NCI-H69 (cell line): ENCODE results near the gene ZMIZ1.

Source experiments
- DNase-seq: peaks from one replicate; lab custom pipeline; 2025; lab: John Stamatoyannopoulos, UW

Gene ZMIZ1

DNA sequence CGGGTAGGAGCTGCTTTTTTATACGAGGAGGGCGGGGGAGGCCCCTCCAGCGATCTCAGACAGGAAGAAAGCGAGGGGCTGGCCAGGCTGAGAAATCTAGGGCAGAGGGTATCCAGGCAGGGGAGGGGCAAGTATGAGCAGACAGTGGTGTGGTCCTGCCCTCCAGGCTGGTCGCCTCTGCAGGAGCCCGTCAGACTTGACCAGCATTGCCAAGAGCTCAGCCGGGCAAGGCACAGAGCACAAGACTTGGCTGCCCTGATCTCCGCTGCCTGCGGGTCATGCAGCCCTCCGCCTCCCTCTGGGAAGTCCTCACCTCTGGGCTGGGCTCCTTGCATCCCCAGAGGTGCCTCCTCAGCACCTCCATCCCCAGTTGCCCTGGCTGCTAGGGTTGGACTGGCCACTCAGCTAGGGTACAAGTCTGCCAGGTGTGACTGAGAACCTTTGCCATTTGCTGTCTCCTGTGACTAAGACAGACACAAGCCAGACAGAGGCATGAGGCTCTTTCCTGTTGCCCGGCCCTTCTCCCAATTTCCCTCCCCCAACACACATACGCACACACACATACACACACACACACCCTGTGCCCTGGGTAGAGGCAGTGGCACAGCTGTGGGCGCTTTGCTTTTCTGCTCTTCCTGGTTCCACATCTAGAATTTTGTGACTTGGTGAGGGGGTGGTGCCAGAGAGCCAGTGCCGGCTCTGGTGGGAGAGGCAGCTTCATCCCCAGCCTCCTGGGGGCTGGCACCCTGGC lies 219.4 kb downstream of the ZMIZ1 start:
- DNase-seq, result no peak

DNA sequence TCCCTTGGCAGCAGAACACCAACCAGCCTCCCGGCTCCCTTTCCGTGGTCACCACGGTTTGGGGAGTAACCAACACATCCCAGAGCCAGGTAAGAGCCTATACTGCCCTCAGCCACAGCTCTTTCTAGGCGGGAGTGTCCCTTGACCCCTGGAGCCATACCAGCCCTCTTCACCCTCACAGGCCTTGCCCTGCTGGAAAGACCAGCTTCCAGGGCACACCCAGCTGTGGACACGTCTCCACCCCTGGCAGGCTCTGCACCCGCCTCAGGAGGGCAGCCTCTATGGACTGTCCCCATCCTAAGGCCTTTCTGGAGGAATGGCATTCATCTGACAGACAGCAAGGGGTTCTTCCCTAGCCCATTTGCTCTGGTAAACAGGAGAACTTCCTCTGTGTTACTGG lies 221.0 kb downstream of the ZMIZ1 start:
- no peak for DNase-seq

GRCh38 chr10:79292026-79292766 lies 223.4 kb downstream of the ZMIZ1 start:
- no peak for DNase-seq

- DNase-seq, result peak; percentile 21
Measured at GRCh38 chr10:79292891-79293746, 224.4 kb downstream of the ZMIZ1 start.

DNA sequence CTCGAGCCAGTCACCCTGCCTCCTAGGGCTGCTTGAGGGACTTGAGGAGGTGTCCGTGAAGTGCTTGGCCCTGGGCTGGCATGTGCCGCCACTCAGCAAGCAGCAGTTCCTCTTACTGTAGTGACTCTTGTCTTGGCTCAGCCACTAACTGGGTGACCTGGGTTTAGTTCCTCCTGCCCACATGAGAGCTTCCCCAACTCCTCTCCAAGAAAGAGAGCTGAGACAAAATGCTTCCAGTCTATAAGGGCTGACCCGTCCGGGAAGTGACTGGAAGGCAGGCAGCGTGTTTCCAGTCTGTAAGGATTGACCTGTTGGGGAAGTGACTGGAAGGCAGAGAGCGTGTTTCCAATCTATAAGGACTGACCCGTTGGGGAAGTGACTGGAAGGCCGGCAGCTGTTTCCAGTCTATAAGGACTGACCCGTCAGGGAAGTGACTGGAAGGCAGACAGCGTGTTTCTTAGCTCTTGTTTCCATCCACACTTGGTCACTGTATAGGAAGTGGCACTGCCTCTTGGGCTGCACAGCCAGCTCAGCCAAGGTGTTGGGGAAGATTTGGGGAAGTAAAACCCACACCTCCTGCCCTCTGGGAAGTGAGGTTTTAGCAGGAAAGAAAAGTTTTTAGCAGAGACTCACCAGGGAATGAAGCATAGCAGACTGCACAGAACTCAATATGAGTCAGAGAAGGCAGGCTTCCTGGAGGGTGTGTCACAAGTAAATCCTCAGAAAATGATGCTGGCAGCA lies 225.2 kb downstream of the ZMIZ1 start:
- no peak for DNase-seq

- no peak for DNase-seq
Measured at GRCh38 chr10:79295563-79295962, 226.8 kb downstream of the ZMIZ1 start.

- DNase-seq, result no peak
Measured at GRCh38 chr10:79296431-79296830, 227.7 kb downstream of the ZMIZ1 start.

GRCh38 chr10:79298403-79299244 lies 229.9 kb downstream of the ZMIZ1 start:
- peak; percentile 22 for DNase-seq

- no peak for DNase-seq
Measured at GRCh38 chr10:79299397-79300241, 230.9 kb downstream of the ZMIZ1 start.

DNA sequence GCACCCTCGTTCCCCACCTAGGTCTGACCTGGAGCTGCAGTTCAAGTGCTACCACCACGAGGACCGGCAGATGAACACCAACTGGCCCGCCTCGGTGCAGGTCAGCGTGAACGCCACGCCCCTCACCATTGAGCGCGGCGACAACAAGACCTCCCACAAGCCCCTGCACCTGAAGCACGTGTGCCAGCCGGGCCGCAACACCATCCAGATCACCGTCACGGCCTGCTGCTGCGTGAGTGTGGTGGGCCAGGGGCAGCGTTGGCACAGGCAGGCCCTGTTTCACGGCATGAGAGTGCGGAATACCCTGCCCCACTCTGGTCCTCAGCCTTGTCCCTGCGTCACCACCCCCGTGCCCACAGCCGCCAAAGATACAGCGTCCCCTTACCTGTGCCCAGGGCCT lies 231.9 kb downstream of the ZMIZ1 start:
- DNase-seq, result no peak

DNA sequence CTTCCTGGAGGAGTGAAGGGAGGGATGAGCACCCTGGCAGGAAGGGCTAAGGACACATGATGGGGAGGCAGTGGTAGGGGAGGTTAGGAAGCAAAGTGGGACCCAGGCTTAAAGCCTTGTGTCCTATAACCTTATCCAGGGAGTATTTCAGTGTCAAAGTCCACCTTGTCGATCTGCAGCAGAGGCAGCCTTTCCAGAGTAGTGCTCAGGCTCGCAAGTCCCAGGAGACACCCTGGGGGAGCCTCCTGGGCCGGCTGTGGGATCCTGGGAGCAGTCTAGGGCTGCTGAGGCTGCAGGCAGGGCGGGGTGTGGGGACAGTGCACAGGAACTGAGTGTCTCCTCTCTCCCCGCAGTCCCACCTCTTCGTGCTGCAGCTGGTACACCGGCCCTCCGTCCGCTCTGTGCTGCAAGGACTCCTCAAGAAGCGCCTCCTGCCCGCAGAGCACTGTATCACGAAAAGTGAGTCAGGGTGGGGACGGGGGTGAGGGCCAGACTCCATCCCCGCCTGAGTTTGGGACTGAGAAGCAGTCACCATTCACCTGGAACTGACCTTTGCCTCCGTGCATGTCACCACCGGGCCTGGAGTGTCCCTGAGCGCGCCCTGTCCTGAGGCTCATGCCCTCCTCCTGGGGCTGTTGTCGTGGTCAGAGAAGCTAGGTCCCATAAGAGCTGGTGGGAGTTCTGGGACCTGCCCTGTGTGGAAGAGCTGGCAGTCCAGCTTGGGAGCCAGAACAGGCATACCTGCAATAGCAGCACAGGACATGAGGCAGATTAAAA lies 233.2 kb downstream of the ZMIZ1 start:
- DNase-seq, result no peak

DNA sequence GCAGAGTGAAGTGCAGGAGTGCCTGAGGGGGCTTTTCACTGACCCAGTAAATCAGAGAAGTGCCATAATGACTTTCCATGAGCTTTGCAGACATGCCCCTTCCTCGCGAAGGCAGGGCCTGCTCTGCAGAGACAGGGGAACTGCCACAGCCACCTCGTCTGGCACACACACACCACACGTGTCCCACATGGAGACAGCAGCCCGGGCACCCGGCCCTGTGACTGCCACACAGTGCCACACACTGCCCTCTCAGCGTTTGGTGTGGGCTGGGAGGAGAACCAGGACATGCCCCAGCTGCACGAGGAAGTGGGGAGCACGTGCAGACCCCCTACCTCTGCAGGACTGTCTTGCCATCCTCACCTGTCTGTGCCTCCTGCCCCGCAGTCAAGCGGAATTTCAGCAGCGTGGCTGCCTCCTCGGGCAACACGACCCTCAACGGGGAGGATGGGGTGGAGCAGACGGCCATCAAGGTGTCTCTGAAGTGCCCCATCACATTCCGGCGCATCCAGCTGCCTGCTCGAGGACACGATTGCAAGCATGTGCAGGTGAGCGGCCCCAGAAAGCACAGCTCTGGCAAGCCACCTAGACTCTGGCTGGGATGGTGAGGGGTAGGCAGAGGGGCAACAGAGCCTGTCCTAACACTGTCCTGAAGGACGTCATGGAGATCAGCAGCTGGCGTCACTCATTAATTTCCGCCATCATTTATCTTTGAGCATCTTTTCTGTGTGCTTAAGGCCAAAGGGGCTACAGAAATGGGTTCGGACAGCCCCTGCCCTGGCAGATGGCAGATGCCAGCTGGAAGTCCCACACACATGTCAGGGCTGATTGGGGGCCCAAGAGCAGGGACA lies 235.1 kb downstream of the ZMIZ1 start:
- no peak for DNase-seq

- no peak for DNase-seq
Measured at GRCh38 chr10:79304479-79305087, 235.8 kb downstream of the ZMIZ1 start.

- no peak for DNase-seq
Measured at GRCh38 chr10:79305515-79305914, 236.7 kb downstream of the ZMIZ1 start.

DNA sequence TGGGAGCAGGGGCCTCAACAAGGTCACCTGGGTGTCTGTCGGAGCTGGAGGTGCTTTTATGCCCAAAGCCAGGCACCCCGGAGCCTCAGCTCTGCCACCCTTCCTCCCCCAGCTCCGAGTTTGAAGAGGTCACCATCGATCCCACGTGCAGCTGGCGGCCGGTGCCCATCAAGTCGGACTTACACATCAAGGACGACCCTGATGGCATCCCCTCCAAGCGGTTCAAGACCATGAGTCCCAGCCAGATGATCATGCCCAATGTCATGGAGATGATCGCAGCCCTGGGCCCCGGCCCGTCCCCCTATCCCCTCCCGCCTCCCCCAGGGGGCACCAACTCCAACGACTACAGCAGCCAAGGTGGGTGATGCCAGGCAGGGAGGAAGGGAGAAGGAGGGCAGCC lies 237.2 kb downstream of the ZMIZ1 start:
- DNase-seq, result no peak

DNA sequence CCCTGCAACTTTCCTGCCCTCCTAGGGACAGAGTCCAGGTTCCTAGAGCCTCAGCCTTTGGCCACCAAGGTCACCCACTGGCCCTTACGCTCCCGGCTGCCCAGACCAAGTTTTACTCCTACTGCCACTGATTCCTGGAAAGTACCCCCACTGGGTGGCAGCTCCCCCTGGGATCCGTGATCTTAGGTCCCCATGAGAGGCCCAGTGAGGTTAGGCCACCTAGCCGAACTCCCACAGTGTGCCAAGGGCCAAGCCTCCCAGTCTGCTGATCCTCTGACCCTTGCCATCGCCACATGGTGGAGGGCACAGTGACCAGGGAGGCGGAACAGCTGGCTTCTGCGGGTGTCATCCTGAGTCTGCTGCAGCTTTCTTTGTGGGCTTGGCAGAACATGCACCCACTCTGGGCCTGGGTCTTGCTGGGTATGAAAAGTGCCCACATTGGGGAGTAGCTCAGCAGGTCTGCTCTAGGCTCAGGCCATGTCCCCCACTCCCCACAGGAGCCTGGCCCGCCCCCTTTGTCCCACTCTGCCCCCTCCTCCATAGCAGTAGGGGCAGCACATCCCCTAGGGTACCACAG lies 238.0 kb downstream of the ZMIZ1 start:
- DNase-seq, result no peak

DNA sequence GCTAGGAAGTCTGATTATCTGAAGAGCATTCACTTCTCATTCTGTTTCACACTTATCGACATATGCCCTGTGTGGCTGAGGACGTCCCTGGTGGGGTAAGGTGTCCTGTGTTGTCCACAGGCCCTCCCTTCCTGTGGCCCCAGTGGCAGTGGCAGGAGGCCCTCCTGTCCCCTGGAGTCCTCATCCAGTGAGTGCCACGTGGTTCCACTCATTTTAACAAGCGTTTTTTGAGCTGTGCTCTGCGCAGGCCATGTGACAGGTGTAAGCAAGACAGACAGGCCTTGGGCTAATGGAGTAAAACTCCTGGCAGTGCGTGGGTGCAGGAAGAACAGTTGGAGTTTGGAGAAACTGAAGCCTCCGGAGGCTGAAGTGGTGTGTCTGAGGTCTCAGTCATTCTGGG lies 239.2 kb downstream of the ZMIZ1 start:
- no peak for DNase-seq
